ENCODE data around the gene ASIC2.

- TF ChIP-seq POLR2A (IDR thresholded peaks at IDR 0.05) (no peak), CTCF (IDR thresholded peaks at IDR 0.05) (no peak)
Observed at GRCh38 chr17:33300241-33300640, 7.1 kb upstream of the ASIC2 start.
